Skeletal muscle tissue (tissue), 4 donors: ENCODE measurements around the gene FANCL. TPM values are rescaled to one million over a fixed set of nuclear protein-coding genes. Genes with fewer than 3 reads are reported as not detected.
A peak's percentile ranks its signal among the peaks of the same experiment; 100 is the strongest.
"Not testable (repeated sequence)": the region's sequence is repeated elsewhere in the genome, so short reads cannot be mapped to it uniquely, and the experiment has no call there.

ENCODE experiments used
- H3K27ac ChIP-seq: one replicate; pipeline ENCODE4 v1.7.0; 2013; ENCODE audit warnings: mild to moderate bottlenecking, low read depth, low read length, inconsistent platforms
- H3K27me3 ChIP-seq, 3 donors: one replicate each; pipeline ENCODE4 v1.7.0; 2013; ENCODE audit warnings: low read length in 3 of 3; ENCODE audit not compliant: control insufficient read depth in 3 of 3, insufficient read depth in 3 of 3
- H3K36me3 ChIP-seq, 3 donors: one replicate each; pipeline ENCODE4 v1.7.0; 2013; ENCODE audit warnings: low read length in 3 of 3; ENCODE audit not compliant: control insufficient read depth in 3 of 3, insufficient read depth in 3 of 3
- H3K4me1 ChIP-seq, 3 donors: one replicate each; pipeline ENCODE4 v1.7.0; 2013; ENCODE audit warnings: low read length in 3 of 3, mild to moderate bottlenecking in 3 of 3; ENCODE audit not compliant: control insufficient read depth in 3 of 3, insufficient read depth in 3 of 3
- H3K4me3 ChIP-seq, 3 donors: one replicate each; pipeline ENCODE4 v1.7.0; 2013; ENCODE audit warnings: low read length in 3 of 3
- H3K9ac ChIP-seq, 3 donors: one replicate each; pipeline ENCODE4 v1.7.0; 2013; ENCODE audit warnings: low read length in 3 of 3, mild to moderate bottlenecking in 3 of 3, moderate library complexity in 2 of 3, low read depth in 1 of 3
- H3K9me3 ChIP-seq, 3 donors: one replicate each; pipeline ENCODE4 v1.7.0; 2013; ENCODE audit warnings: low read length in 3 of 3; ENCODE audit not compliant: control insufficient read depth in 3 of 3
- total RNA-seq: library from RNA; depleted of rRNA; stranded (reverse); fragments of >200 nt; gene quantifications from one replicate; pipeline ENCODE4 v1.2.3, GENCODE V29; 2014
- donor health status: Osteomylitis.

Gene FANCL
- 69.4 TPM for total RNA-seq

DNA sequence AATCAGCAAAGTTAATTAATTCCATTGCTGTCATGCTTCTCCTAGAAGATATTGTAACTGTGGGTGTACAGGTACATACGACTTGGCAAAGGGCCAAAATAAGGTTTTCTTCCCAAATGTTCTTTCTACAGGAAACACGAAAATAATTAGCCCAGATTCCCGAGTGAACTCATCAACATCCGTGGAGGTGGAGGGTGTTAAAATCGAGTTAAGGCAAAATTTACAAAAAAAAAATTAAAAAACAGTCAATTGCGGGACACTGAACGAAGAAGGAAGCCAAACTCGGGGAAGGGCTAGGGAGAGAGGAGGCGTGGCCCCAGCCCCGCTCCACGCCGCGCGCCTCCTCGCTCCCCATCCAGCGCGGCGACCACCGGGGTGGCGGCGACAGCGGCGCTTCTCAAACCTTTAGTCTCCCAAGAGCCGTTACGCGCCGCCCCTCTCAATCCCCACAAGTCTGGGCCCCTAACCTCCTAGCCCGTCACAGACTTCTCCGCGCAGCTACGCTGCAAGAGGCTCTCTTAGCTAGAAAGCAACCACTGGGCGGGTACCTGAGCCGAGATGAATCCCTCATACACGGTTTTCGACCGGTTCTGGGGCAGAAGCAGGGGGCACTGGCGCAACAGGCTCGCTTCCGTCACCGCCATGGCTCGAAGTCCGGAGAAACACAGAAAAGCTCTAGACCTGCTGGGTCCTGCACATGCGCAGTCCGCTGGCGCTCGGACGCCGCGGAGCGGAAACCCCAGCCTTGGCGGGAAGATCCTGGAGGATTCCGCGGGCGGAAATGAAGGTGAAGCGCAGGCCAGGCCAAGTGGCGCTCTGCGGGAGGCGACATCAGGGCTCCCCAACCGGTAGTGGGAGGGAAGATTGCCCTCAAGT, at the start of gene FANCL:
Gene FANCL (minus strand): TSS at position 656 of the 876 bp plus-strand sequence. CDS start 12 bp downstream, at position 644.
- Histone ChIP-seq H3K4me1 (peaks cover 0 to 7% (median 4%) of the 10 kb centered on the region in 3 donors), H3K36me3 (no peaks in the 10 kb centered on the region), H3K9me3 (no peaks in the 10 kb centered on the region), H3K27me3 (no peaks in the 10 kb centered on the region), H3K4me3 (peak within 1 kb of the TSS; percentile 91 to 95 (median 93)), H3K27ac (peak within 1 kb of the TSS; percentile 46), H3K9ac (peak within 1 kb of the TSS; percentile 82 to 91 (median 82))

DNA sequence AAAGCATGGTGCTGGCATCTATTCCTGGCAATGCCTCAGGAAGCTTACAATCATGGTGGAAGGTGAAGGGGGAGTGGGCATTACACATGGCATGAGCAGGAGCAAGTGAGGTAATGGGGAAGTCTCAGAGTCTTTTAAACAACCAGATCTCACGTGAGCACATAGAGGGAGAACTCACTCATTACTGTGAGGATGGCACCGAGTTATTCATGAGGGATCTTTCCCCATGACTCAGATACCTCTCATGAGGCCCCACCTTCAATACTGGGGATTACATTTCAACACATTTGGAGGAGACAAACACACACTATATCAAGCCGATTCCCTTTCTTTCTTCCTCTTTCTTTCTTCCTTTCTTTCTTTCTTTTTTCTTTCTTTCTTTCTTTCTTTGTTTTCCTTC, 47.9 kb upstream of the FANCL start:
- Histone ChIP-seq H3K9me3 (peaks cover 0 to 2% (median 0%) of the 10 kb centered on the region in 3 donors), H3K27me3 (no peaks in the 10 kb centered on the region), H3K9ac (no peak overlapping the region), H3K4me1 (no peaks in the 10 kb centered on the region), H3K27ac (no peak overlapping the region), H3K4me3 (no peak overlapping the region), H3K36me3 (no peaks in the 10 kb centered on the region)

DNA sequence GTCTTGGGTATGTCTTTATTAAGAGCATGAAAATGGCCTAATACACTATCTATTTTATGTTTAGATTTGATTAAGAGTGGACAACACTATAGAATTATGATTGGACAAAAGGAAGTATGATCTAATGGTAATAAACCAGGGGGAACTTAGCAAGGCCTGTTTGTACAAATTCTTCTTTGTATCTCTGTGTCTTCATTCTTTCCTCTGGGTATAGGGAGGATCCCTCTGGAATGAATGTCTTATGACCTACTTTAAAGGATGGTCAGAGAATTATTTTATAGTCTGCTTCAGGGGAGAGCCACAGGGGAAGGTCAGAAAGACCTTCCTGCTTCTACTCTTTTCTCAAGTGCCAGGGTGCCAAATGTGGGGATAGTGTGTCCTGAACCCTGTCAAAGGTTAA, 42.8 kb upstream of the FANCL start:
- no peaks in the 10 kb centered on the region for H3K4me1 ChIP-seq
- no peaks in the 10 kb centered on the region for H3K36me3 ChIP-seq
- H3K4me3 ChIP-seq, result no peak overlapping the region
- peaks cover 0 to 2% (median 0%) of the 10 kb centered on the region in 3 donors for H3K9me3 ChIP-seq
- H3K27me3 ChIP-seq, result no peaks in the 10 kb centered on the region
- no peak overlapping the region for H3K9ac ChIP-seq
- H3K27ac ChIP-seq, result no peak overlapping the region

DNA sequence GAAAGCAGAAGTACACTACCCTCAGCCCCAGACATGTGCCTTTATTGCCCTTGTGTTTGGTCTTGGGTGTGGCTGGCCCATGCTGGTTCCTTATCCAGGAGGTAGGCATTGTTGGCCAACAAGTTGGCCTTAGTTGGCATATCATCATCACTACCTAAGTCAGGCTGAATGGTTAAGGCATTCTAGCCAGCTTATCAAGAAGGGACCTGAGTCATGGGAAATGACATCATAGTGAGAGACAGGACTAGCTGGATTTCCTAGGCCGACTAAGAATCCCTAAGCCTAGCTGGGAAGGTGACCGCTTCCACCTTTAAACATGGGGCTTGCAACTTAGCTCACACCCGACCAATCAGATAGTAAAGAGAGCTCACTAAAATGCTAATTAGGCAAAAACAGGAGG, 34.0 kb upstream of the FANCL start:
- H3K27me3 ChIP-seq, H3K4me1 ChIP-seq, H3K9ac ChIP-seq, H3K27ac ChIP-seq, H3K9me3 ChIP-seq, H3K4me3 ChIP-seq, H3K36me3 ChIP-seq: not testable (repeated sequence)

DNA sequence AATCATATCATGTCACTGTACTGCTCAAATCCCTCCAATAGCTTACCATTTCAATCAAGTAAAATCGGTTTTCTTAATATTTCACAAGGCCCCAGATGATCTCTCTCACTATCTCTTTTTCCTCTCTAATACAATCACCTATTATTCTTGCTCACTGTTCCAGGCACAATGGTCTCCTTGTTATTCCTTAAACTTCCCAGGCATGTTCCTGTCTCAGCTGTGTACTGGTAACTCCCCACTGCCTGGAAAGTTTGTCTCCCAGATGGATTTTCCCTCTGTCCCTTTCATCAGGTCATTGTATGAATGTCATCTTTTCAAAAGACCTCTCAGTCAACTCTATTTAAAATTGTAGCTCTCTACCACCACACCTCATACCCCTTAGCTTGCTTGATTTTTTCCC, 30.7 kb upstream of the FANCL start:
- Histone ChIP-seq H3K27me3 (no peaks in the 10 kb centered on the region), H3K9me3 (no peaks in the 10 kb centered on the region), H3K4me3 (no peak overlapping the region), H3K4me1 (no peaks in the 10 kb centered on the region), H3K36me3 (no peaks in the 10 kb centered on the region), H3K9ac (no peak overlapping the region), H3K27ac (no peak overlapping the region)

DNA sequence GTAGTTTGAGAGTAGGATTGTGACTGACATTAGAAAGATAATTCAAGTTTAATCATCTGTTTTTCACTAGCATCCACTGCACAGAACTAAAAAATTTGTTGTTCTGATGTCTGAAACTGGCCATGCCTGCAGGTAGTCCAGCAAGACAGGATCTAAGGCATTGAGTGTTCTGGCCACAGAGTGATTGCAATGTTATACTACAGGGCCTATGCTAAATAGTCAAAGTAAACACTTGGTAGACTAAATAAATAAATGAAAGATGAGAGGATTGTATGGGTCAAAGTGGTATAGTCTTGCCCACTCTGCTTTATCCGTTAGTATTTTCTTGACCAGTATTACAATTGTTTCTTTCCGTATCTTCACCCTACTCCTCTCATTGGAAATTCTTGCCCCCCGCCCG, 27.6 kb upstream of the FANCL start:
- Histone ChIP-seq H3K9me3 (no peaks in the 10 kb centered on the region), H3K4me3 (no peak overlapping the region), H3K27me3 (no peaks in the 10 kb centered on the region), H3K4me1 (no peaks in the 10 kb centered on the region), H3K27ac (no peak overlapping the region), H3K36me3 (no peaks in the 10 kb centered on the region), H3K9ac (no peak overlapping the region)

DNA sequence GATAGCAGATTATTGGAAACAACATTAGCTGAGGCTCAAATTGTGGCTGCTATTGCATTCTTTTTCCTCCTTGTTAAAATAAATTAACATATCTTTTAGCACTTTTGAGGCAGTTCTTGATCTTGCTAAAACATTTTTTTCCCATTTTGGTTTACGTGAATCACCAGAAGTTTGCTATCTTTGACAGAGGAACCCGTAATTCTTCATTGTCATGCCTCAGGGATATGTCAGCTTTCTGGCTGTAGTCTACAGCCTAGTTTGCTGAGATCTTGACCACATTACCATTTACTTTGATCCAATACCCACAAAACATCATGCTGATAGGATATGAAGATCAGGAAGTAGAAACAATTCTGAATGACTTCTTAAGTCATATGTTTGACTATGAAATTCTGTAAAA, 25.1 kb upstream of the FANCL start:
- no peak overlapping the region for H3K4me3 ChIP-seq
- H3K9ac ChIP-seq, result no peak overlapping the region
- no peaks in the 10 kb centered on the region for H3K4me1 ChIP-seq
- no peak overlapping the region for H3K27ac ChIP-seq
- H3K36me3 ChIP-seq, result no peaks in the 10 kb centered on the region
- H3K9me3 ChIP-seq, result no peaks in the 10 kb centered on the region
- H3K27me3 ChIP-seq, result no peaks in the 10 kb centered on the region

DNA sequence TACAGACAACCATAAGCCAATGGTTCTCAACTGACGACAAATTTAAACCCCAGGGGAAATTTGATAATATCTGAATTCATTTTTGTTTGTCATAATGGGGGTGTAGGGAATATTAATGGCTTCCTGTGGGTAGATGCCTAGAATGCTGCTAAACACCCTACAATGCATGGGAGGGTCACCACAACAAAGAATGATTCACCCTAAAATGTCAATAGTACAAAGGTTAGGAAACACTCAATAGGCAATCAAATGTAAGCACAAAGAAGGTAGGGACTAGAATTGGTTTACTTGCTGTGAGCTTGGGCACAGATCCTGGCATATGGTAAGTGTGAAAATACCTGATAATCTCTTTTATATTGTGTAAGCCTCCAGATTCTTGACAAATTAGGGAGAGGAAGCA, 20.1 kb upstream of the FANCL start:
- Histone ChIP-seq H3K9me3 (no peaks in the 10 kb centered on the region), H3K36me3 (no peaks in the 10 kb centered on the region), H3K4me1 (no peaks in the 10 kb centered on the region), H3K9ac (no peak overlapping the region), H3K27ac (no peak overlapping the region), H3K4me3 (no peak overlapping the region), H3K27me3 (no peaks in the 10 kb centered on the region)

DNA sequence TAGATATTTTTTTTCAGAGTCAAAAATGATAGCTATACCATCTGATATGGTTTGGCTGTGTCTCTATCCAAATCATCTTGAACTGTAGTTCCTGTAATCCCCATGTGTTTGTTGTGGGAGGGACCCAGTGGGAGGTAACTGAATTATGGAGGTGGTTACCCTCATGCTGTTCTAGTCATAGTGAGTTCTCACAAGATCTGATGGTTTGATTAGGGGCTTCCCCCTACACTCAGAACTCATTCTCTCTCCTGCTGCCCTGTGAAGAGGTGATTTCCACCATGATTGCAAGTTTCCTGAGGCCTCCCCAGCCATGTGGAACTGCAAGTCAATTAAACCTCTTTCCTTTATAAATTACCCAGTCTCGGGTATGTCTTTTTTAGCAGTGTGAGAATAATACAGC, 17.3 kb upstream of the FANCL start:
- H3K4me3 ChIP-seq, H3K27me3 ChIP-seq, H3K4me1 ChIP-seq, H3K9ac ChIP-seq, H3K27ac ChIP-seq, H3K9me3 ChIP-seq, H3K36me3 ChIP-seq: not testable (repeated sequence)

DNA sequence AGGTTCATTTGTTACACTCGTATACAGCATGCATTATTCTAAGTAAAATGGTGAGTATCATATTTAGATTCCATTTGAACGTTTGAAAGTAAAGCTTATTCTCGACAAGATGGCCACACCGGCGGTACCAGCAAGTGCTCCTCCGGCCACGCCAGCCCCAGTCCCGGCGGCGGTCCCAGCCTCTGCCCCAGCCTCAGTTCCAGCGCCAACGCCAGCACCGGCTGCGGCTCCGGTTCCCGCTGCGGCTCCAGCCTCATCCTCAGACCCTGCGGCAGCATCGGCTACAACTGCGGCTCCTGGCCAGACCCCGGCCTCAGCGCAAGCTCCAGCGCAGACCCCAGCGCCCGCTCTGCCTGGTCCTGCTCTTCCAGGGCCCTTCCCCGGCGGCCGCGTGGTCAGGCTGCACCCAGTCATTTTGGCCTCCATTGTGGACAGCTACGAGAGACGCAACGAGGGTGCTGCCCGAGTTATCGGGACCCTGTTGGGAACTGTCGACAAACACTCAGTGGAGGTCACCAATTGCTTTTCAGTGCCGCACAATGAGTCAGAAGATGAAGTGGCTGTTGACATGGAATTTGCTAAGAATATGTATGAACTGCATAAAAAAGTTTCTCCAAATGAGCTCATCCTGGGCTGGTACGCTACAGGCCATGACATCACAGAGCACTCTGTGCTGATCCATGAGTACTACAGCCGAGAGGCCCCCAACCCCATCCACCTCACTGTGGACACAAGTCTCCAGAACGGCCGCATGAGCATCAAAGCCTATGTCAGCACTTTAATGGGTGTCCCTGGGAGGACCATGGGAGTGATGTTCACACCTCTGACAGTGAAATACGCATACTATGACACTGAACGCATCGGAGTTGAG, 10.4 kb upstream of the FANCL start:
- not testable (repeated sequence) for H3K36me3 ChIP-seq, H3K27ac ChIP-seq, H3K9ac ChIP-seq, H3K27me3 ChIP-seq, H3K4me1 ChIP-seq, H3K9me3 ChIP-seq, H3K4me3 ChIP-seq
